ENCODE measurements around the gene RNF157.

RNF157 gene

GRCh38 chr17:76164331-76164730 lies 76.0 kb downstream of the RNF157 start:
- FAIRE-seq (no peak), DNase-seq (ENCODE audit: insufficient read length, low spot score) (no peak)

- no peak for FAIRE-seq
- no peak for DNase-seq (ENCODE audit: insufficient read length, low spot score)
These were observed 76.4 kb downstream of the RNF157 start for GRCh38 chr17:76163919-76164318.

- peak; percentile 31 for FAIRE-seq
These were observed 78.5 kb downstream of the RNF157 start for GRCh38 chr17:76161619-76162266.

GRCh38 chr17:76160896-76161528 lies 79.3 kb downstream of the RNF157 start:
- FAIRE-seq (no peak), DNase-seq (ENCODE audit: insufficient read length, low spot score) (no peak)

More at GRCh38 chr17:76161619-76162266, 78.5 kb downstream of the RNF157 start:
- no peak for DNase-seq (ENCODE audit: insufficient read length, low spot score)

GRCh38 chr17:76159157-76159556 lies 81.1 kb downstream of the RNF157 start:
- DNase-seq (ENCODE audit: insufficient read length, low spot score) (no peak), FAIRE-seq (no peak)

GRCh38 chr17:76157759-76158158 lies 82.5 kb downstream of the RNF157 start:
- no peak for FAIRE-seq

GRCh38 chr17:76156662-76156991 lies 83.7 kb downstream of the RNF157 start:
- no peak for FAIRE-seq
- no peak for DNase-seq (ENCODE audit: insufficient read length, low spot score)

More at GRCh38 chr17:76157759-76158158, 82.5 kb downstream of the RNF157 start:
- no peak for DNase-seq (ENCODE audit: insufficient read length, low spot score)

GRCh38 chr17:76155988-76156661 lies 84.2 kb downstream of the RNF157 start:
- DNase-seq (ENCODE audit: insufficient read length, low spot score) (no peak), FAIRE-seq (no peak)

- DNase-seq (ENCODE audit: insufficient read length, low spot score), result no peak
- no peak for FAIRE-seq
These were observed 85.1 kb downstream of the RNF157 start for GRCh38 chr17:76154936-76155845.

- no peak for DNase-seq (ENCODE audit: insufficient read length, low spot score)
- FAIRE-seq, result no peak
These were observed 86.0 kb downstream of the RNF157 start for GRCh38 chr17:76154292-76154691.

- no peak for FAIRE-seq
- no peak for DNase-seq (ENCODE audit: insufficient read length, low spot score)
These were observed 86.7 kb downstream of the RNF157 start for GRCh38 chr17:76153640-76154039.

- no peak for FAIRE-seq
- no peak for DNase-seq (ENCODE audit: insufficient read length, low spot score)
These were observed 87.1 kb downstream of the RNF157 start for GRCh38 chr17:76153202-76153601.

GRCh38 chr17:76152591-76152990 lies 87.7 kb downstream of the RNF157 start:
- DNase-seq (ENCODE audit: insufficient read length, low spot score) (no peak), FAIRE-seq (no peak)

- DNase-seq (ENCODE audit: insufficient read length, low spot score) (no peak), FAIRE-seq (no peak)
These were observed 88.3 kb downstream of the RNF157 start for GRCh38 chr17:76151896-76152454.

GRCh38 chr17:76150712-76151622 lies 89.3 kb downstream of the RNF157 start:
- FAIRE-seq (no peak), DNase-seq (ENCODE audit: insufficient read length, low spot score) (no peak)

GRCh38 chr17:76149214-76149613 lies 91.1 kb downstream of the RNF157 start:
- no peak for DNase-seq (ENCODE audit: insufficient read length, low spot score)
- no peak for FAIRE-seq

- no peak for DNase-seq (ENCODE audit: insufficient read length, low spot score)
- no peak for FAIRE-seq
These were observed 92.3 kb downstream of the RNF157 start for GRCh38 chr17:76148015-76148326.

- DNase-seq (ENCODE audit: insufficient read length, low spot score) (peak; percentile 59), FAIRE-seq (no peak)
These were observed 92.9 kb downstream of the RNF157 start for GRCh38 chr17:76147211-76148014.
